GM12875 (cell line): ENCODE data around the gene PDZD8.

Experiments
- H3K4me3 ChIP-seq: one replicate; pipeline ENCODE4 v1.5.1; 2011; ENCODE audit warnings: low read depth, low read length, control low read depth
- CTCF ChIP-seq: IDR thresholded peaks from 2 replicates; pipeline ENCODE4 v1.5.1; 2011; ENCODE audit warnings: low read depth, mild to moderate bottlenecking, control low read depth, inconsistent platforms, low read length, moderate library complexity, borderline replicate concordance; ENCODE audit not compliant: insufficient read depth

The PDZD8 gene

GRCh38 chr10:117334926-117335325 lies 40.3 kb downstream of the PDZD8 start:
- no peak for TF ChIP-seq CTCF
- H3K4me3 ChIP-seq, result no peak overlapping the region

- H3K4me3 ChIP-seq, result no peak overlapping the region
- TF ChIP-seq CTCF, result no peak
Observed at GRCh38 chr10:117334066-117334465, 41.2 kb downstream of the PDZD8 start.

GRCh38 chr10:117327262-117327661 lies 48.0 kb downstream of the PDZD8 start:
- no peak overlapping the region for H3K4me3 ChIP-seq
- no peak for TF ChIP-seq CTCF

DNA sequence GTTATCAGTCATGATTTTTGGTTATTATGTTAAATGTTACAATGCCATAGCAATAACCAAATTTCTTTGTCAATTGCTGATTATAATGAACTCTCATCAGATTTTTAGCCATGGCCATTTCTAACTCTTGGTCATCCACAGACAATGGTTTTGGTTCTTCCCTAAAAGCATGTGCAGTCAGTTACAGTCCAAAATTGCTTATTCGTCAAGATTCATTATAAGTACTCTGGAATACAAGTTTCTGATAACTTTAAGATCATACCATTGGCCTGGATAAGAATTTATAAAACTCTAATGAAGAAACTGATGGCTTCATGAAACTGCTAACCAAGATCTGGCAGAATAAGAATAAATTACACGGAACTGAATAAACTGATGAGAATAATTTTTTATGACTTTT lies 50.9 kb downstream of the PDZD8 start:
- no peak for TF ChIP-seq CTCF
- H3K4me3 ChIP-seq, result no peak overlapping the region

- no peak overlapping the region for H3K4me3 ChIP-seq
- no peak for TF ChIP-seq CTCF
Observed at GRCh38 chr10:117322260-117322659, 53.0 kb downstream of the PDZD8 start.

GRCh38 chr10:117320050-117320665 lies 55.1 kb downstream of the PDZD8 start:
- H3K4me3 ChIP-seq, result no peak overlapping the region
- peak; percentile 50; the same call in 1 of the 2 replicates for TF ChIP-seq CTCF

GRCh38 chr10:117318909-117319308 lies 56.3 kb downstream of the PDZD8 start:
- no peak overlapping the region for H3K4me3 ChIP-seq
- no peak for TF ChIP-seq CTCF
